H1 (cell line): ENCODE data around the gene GPC6. TPM values are rescaled to one million over a fixed set of nuclear protein-coding genes. Genes with fewer than 3 reads are reported as not detected.

Experiments
- CTCF ChIA-PET: fragments of 300-600 bp; sonication (Branson Sonifier 250); formaldehyde crosslinking; loops from one replicate; lab custom pipeline; 2021; ENCODE audit not compliant: partially characterized antibody; lab: Charles Lee
- POLR2A ChIA-PET: fragments of 300-600 bp; sonication (Branson Sonifier 250); formaldehyde crosslinking; loops from one replicate; lab custom pipeline; 2021; ENCODE audit warnings: inconsistent platforms; ENCODE audit not compliant: partially characterized antibody; lab: Charles Lee
- DNase-seq, 2 experiments: peaks; one replicate each; pipeline versions ENCODE4 v3.0.0 to v3.0.0-alpha.2; 2010 to 2022; ENCODE audit warnings: low spot score in 2 of 2, low read depth in 1 of 2, mixed read lengths in 1 of 2
- FAIRE-seq: peaks from 2 replicates; lab custom pipeline; 2011; peaks lifted over from hg19 to GRCh38; lab: Jason Lieb, UNC
- H2AFZ ChIP-seq: 2 replicates; pipeline ENCODE4 v1.8.1; 2012; ENCODE audit warnings: low read length, inconsistent platforms
- H2AK5ac ChIP-seq: 2 replicates; pipeline ENCODE4 v1.6.1; 2013; ENCODE audit warnings: low read depth, low read length
- H2BK120ac ChIP-seq: replicated peaks from 2 replicates; pipeline ENCODE3; 2013; ENCODE audit warnings: low read depth, low read length, inconsistent platforms
- H2BK12ac ChIP-seq: 2 replicates; pipeline ENCODE4 v1.6.1; 2013; ENCODE audit warnings: low read depth, low read length
- H2BK15ac ChIP-seq: 2 replicates; pipeline ENCODE4 v1.6.1; 2013; ENCODE audit warnings: low read length
- H2BK20ac ChIP-seq: 2 replicates; pipeline ENCODE4 v1.6.1; 2013; ENCODE audit warnings: low read length
- H2BK5ac ChIP-seq: 2 replicates; pipeline ENCODE4 v1.6.1; 2013; ENCODE audit warnings: low read depth, low read length
- H3K14ac ChIP-seq: 2 replicates; pipeline ENCODE4 v1.6.1; 2013; ENCODE audit warnings: inconsistent platforms; ENCODE audit not compliant: insufficient read length
- H3K18ac ChIP-seq: 2 replicates; pipeline ENCODE4 v1.6.1; 2013; ENCODE audit warnings: low read length; ENCODE audit errors: extremely low read depth
- H3K23ac ChIP-seq: 2 replicates; pipeline ENCODE4 v1.6.1; 2013; ENCODE audit warnings: inconsistent platforms; ENCODE audit not compliant: insufficient read length
- H3K23me2 ChIP-seq: 2 replicates; pipeline ENCODE4 v1.6.1; 2013; ENCODE audit warnings: low read depth, low read length
- H3K27ac ChIP-seq: 2 replicates; pipeline ENCODE4 v1.6.1; 2011; ENCODE audit warnings: low read depth, low read length, inconsistent platforms
- H3K27me3 ChIP-seq, 4 experiments: replicated peaks in 1 of 4; 1 replicate in 1 of 4; 2 replicates in 3 of 4; pipeline versions ENCODE4 v1.6.1 to v1.8.1; 2011 to 2013; ENCODE audit warnings: low read length in 3 of 4, mild to moderate bottlenecking in 3 of 4, inconsistent platforms in 2 of 4, mixed read lengths in 2 of 4, moderate library complexity in 1 of 4; ENCODE audit not compliant: control insufficient read depth in 3 of 4, insufficient read depth in 3 of 4; ENCODE audit errors: extremely low read depth in 1 of 4
- H3K36me3 ChIP-seq, 4 experiments: 2 replicates each; pipeline versions ENCODE4 v1.6.1 to v1.8.1; 2011 to 2013; ENCODE audit warnings: mild to moderate bottlenecking in 4 of 4, low read length in 3 of 4, moderate library complexity in 2 of 4, control low read depth in 1 of 4, inconsistent platforms in 1 of 4; ENCODE audit not compliant: insufficient read depth in 4 of 4, control insufficient read depth in 2 of 4
- H3K4ac ChIP-seq: replicated peaks from 2 replicates; pipeline ENCODE3; 2013; ENCODE audit warnings: low read length, low read depth, mixed read lengths, inconsistent platforms; ENCODE audit not compliant: insufficient read length
- H3K4me1 ChIP-seq, 4 experiments: replicated peaks in 1 of 4; 1 replicate in 1 of 4; 2 replicates in 3 of 4; pipeline versions ENCODE4 v1.6.1 to v1.8.1; 2011 to 2013; ENCODE audit warnings: low read length in 3 of 4, inconsistent platforms in 2 of 4, mixed read lengths in 1 of 4; ENCODE audit not compliant: insufficient read depth in 4 of 4, control insufficient read depth in 3 of 4
- H3K4me2 ChIP-seq, 2 experiments: 2 replicates each; pipeline versions ENCODE4 v1.6.1 to v1.8.1; 2011 to 2013; ENCODE audit warnings: low read depth in 2 of 2, low read length in 2 of 2, control low read depth in 1 of 2, inconsistent platforms in 1 of 2, mild to moderate bottlenecking in 1 of 2; ENCODE audit not compliant: insufficient read depth in 1 of 2
- H3K4me3 ChIP-seq, 4 experiments: fragments of 200-600, 300-600 bp in 1 of 4; sonication (generic), shearing (Covaris generic), sonication (Bioruptor Twin) in 1 of 4; 2 replicates each; pipeline versions ENCODE4 v1.5.1 to v1.8.1; 2011 to 2016; ENCODE audit warnings: low read length in 4 of 4, low read depth in 3 of 4, control low read depth in 2 of 4, inconsistent platforms in 2 of 4, mild to moderate bottlenecking in 2 of 4, mixed read lengths in 1 of 4, moderate library complexity in 1 of 4; ENCODE audit not compliant: insufficient read depth in 2 of 4; ENCODE audit errors: extremely low read depth in 1 of 4
- H3K56ac ChIP-seq: replicated peaks from 2 replicates; pipeline ENCODE3; 2013; ENCODE audit warnings: low read depth, mild to moderate bottlenecking, mixed read lengths, low read length, inconsistent platforms; ENCODE audit not compliant: insufficient read length
- H3K79me1 ChIP-seq: 2 replicates; pipeline ENCODE4 v1.6.1; 2013; ENCODE audit warnings: low read depth, low read length, control low read depth
- H3K79me2 ChIP-seq, 2 experiments: 2 replicates each; pipeline versions ENCODE4 v1.6.1 to v1.8.1; 2012 to 2013; ENCODE audit warnings: low read length in 2 of 2, mild to moderate bottlenecking in 2 of 2, inconsistent platforms in 1 of 2; ENCODE audit not compliant: insufficient read depth in 2 of 2, control insufficient read depth in 1 of 2
- H3K9ac ChIP-seq, 4 experiments: replicated peaks in 1 of 4; 1 replicate in 1 of 4; 2 replicates in 3 of 4; pipeline versions ENCODE4 v1.6.1 to v1.8.1; 2011 to 2013; ENCODE audit warnings: low read depth in 3 of 4, low read length in 3 of 4, control low read depth in 2 of 4, mild to moderate bottlenecking in 2 of 4, moderate library complexity in 2 of 4, inconsistent platforms in 1 of 4; ENCODE audit errors: extremely low read depth in 1 of 4
- H3K9me3 ChIP-seq, 2 experiments: 2 replicates each; pipeline versions ENCODE4 v1.6.1 to v1.8.1; 2012 to 2013; ENCODE audit warnings: mild to moderate bottlenecking in 2 of 2, moderate library complexity in 2 of 2, control low read depth in 1 of 2, inconsistent platforms in 1 of 2, low read depth in 1 of 2, low read length in 1 of 2, mixed read lengths in 1 of 2; ENCODE audit not compliant: insufficient read depth in 2 of 2
- H4K20me1 ChIP-seq, 2 experiments: replicated peaks in 1 of 2; 2 replicates each; pipeline versions ENCODE3 to v1.8.1; 2011 to 2013; ENCODE audit warnings: inconsistent platforms in 2 of 2, low read length in 2 of 2, mild to moderate bottlenecking in 1 of 2; ENCODE audit not compliant: insufficient read depth in 2 of 2, control insufficient read depth in 1 of 2
- H4K5ac ChIP-seq: 2 replicates; pipeline ENCODE4 v1.6.1; 2013; ENCODE audit warnings: low read length, low read depth, mixed read lengths, inconsistent platforms; ENCODE audit not compliant: insufficient read length
- H4K8ac ChIP-seq: 2 replicates; pipeline ENCODE4 v1.8.0; 2013; ENCODE audit warnings: mild to moderate bottlenecking, moderate library complexity, low read length, inconsistent platforms; ENCODE audit not compliant: insufficient read depth; ENCODE audit errors: extremely low read depth
- H4K91ac ChIP-seq: replicated peaks from 2 replicates; pipeline ENCODE3; 2013; ENCODE audit warnings: low read length, mixed read lengths, inconsistent platforms; ENCODE audit not compliant: insufficient read length
- CHD1 ChIP-seq: IDR thresholded peaks from 2 replicates; pipeline ENCODE4 v1.6.1; 2012; ENCODE audit warnings: low read depth, low read length, improper control_type of control experiment
- HDAC2 ChIP-seq, 2 experiments: fragments of 300-600 bp in 1 of 2; sonication (generic) in 1 of 2; IDR thresholded peaks; 2 replicates each; pipeline ENCODE4 v1.6.1; 2011 to 2012; ENCODE audit warnings: low read depth in 2 of 2, low read length in 2 of 2, mild to moderate bottlenecking in 2 of 2, moderate library complexity in 2 of 2, borderline replicate concordance in 1 of 2, inconsistent platforms in 1 of 2
- JUND ChIP-seq: IDR thresholded peaks from 2 replicates; pipeline ENCODE4 v1.6.1; 2011; ENCODE audit warnings: mild to moderate bottlenecking, improper control_type of control experiment, low read length
- PHF8 ChIP-seq: fragments of 200-600 bp; sonication (generic); conservative IDR thresholded peaks from 2 replicates; pipeline ENCODE4 v1.7.1; 2012; ENCODE audit warnings: low read depth, mild to moderate bottlenecking, inconsistent platforms, low read length, moderate library complexity
- POU5F1 ChIP-seq: IDR thresholded peaks from 2 replicates; pipeline ENCODE4 v1.6.1; 2011; ENCODE audit warnings: low read depth, mild to moderate bottlenecking, low read length, moderate library complexity
- TBP ChIP-seq: IDR thresholded peaks from 2 replicates; pipeline ENCODE4 v1.6.1; 2011; ENCODE audit warnings: low read depth, low read length, improper control_type of control experiment
- WGBS, 2 experiments: shearing (Covaris generic) in 1 of 2; methylation state at CpG; one replicate each; pipeline versions ENCODE4 v1.1.6 to v1.1.7; 2013 to 2015; ENCODE audit warnings: low lambda C conversion rate in 2 of 2, mixed read lengths in 2 of 2, inconsistent platforms in 1 of 2, low coverage in 1 of 2, missing lambda C conversion rate in 1 of 2; ENCODE audit not compliant: insufficient replicate concordance in 2 of 2, insufficient coverage in 1 of 2, insufficient read length in 1 of 2; ENCODE audit errors: extremely low coverage in 1 of 2, missing lambda C conversion rate in 1 of 2; 5-methylcytosine and 5-hydroxymethylcytosine counted together
- polyA plus RNA-seq, 7 experiments: library from polyadenylated mRNA; depleted of rRNA in 3 of 7; stranded (reverse) in 5 of 7; unstranded in 2 of 7; fragments of >200 nt in 5 of 7; fragments of 200-250 nt in 2 of 7; gene quantifications; 1 replicate in 5 of 7; 2 replicates in 1 of 7; 4 replicates in 1 of 7; pipeline versions ENCODE4 v1.2.1 to v1.2.3, GENCODE V29; 2011 to 2013; ENCODE audit warnings: missing spikeins in 2 of 7, mixed read lengths in 2 of 7
- total RNA-seq: library from RNA; stranded (reverse); fragmentation: NEBNext Ultra II Directional; extraction: Animal tissue kit (Norgen Biotek cat#: 25700); gene quantifications from 2 replicates; pipeline ENCODE4 v1.2.1, GENCODE V29; 2021

The GPC6 gene
- total and polyA plus RNA-seq, 2 of the 8 experiments (the other 6 are each of a cell fraction or from before 2014, with no cell fraction given): 5.4 to 12.0 TPM

DNA sequence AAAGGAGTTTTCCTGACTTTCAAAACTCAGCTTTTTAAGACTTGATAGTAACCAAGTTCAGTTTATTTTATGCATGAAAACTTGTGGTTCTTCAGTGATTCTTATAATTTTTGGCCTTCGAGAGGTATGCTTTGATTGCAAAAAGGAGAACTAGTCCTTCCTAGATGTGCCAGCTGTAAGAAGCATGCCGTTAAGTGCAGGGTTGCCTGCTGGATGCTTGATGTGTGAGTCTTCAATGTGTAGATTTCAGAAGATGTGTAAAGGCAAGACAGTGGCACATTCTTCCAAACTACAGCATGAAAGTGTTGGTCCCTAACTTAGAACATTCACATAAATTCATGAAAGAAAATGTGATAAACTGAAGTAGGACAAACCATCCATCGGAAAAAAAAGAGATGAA is 720.4 kb downstream of the GPC6 start:
- Histone ChIP-seq H3K27ac (no peak overlapping the region), H3K4ac (no peak overlapping the region), H3K4me3 (no peak overlapping the region), H2AK5ac (no peak overlapping the region), H3K9me3 (no peaks in the 10 kb centered on the region), H3K79me2 (no peaks in the 10 kb centered on the region), H3K14ac (no peak overlapping the region), H4K20me1 (no peaks in the 10 kb centered on the region), H3K79me1 (no peaks in the 10 kb centered on the region), H3K4me2 (no peak overlapping the region), H4K91ac (no peak overlapping the region), H3K23me2 (no peaks in the 10 kb centered on the region), H2BK15ac (no peak overlapping the region), H2BK5ac (no peak overlapping the region), H3K4me1 (no peaks in the 10 kb centered on the region), H3K36me3 (no peaks in the 10 kb centered on the region), H2BK120ac (no peak overlapping the region), H2BK20ac (no peak overlapping the region), H4K5ac (no peak overlapping the region), H2BK12ac (no peak overlapping the region), H3K23ac (no peak overlapping the region), H3K9ac (no peak overlapping the region), H2AFZ (no peak overlapping the region), H3K18ac (no peak overlapping the region), H4K8ac (no peak overlapping the region), H3K56ac (no peak overlapping the region), H3K27me3 (no peaks in the 10 kb centered on the region)
- CTCF ChIA-PET: no interaction called here
- TF ChIP-seq POU5F1 (no peak), JUND (no peak), CHD1 (no peak), TBP (no peak), PHF8 (no peak), HDAC2 (IDR thresholded peaks at IDR 0.05; ENCODE audit: borderline replicate concordance in 1 of 2, low read depth in 2 of 2, low read length in 2 of 2) (no peak)
- FAIRE-seq (no peak), DNase-seq (no peak)
- WGBS, 2 experiments: 99% methylated on average over 3 of the region's 3 CpGs; no CpG with 5 or more reads in 1 of the 2 experiments
- POLR2A ChIA-PET: no interaction called here
